Spinal cord (tissue), 10 donors: Measurements from ENCODE around the gene CCDC70. TPM values are rescaled to one million over a fixed set of nuclear protein-coding genes. Genes with fewer than 3 reads are reported as not detected.

Experiments used
- DNase-seq, 6 donors: peaks; one replicate each; pipeline versions ENCODE4 v3.0.0 to v3.0.0-alpha.2; 2013 to 2015; ENCODE audit warnings: low spot score in 6 of 6, low read depth in 4 of 6
- H3K27ac ChIP-seq: one replicate; pipeline ENCODE4 v1.5.1; 2013; ENCODE audit warnings: low read depth, low read length, control low read depth
- H3K27me3 ChIP-seq: one replicate; pipeline ENCODE4 v1.6.1; 2013; ENCODE audit warnings: low read length; ENCODE audit not compliant: control insufficient read depth, insufficient read depth
- H3K36me3 ChIP-seq: one replicate; pipeline ENCODE4 v1.6.1; 2013; ENCODE audit warnings: low read length; ENCODE audit not compliant: control insufficient read depth, insufficient read depth
- H3K4me1 ChIP-seq: one replicate; pipeline ENCODE4 v1.6.1; 2013; ENCODE audit warnings: low read length; ENCODE audit not compliant: control insufficient read depth, insufficient read depth
- H3K4me3 ChIP-seq: one replicate; pipeline ENCODE4 v1.5.1; 2013; ENCODE audit warnings: low read depth, low read length, control low read depth
- H3K9me3 ChIP-seq: one replicate; pipeline ENCODE4 v1.6.1; 2013; ENCODE audit warnings: low read length; ENCODE audit not compliant: control insufficient read depth, insufficient read depth
- WGBS: methylation state at CpG from one replicate; pipeline ENCODE4 v1.1.5; 2013; ENCODE audit warnings: missing lambda C conversion rate; ENCODE audit not compliant: insufficient coverage; 5-methylcytosine and 5-hydroxymethylcytosine counted together
- polyA plus RNA-seq, 2 donors: library from polyadenylated mRNA; unstranded; fragments of 120-200 nt; gene quantifications; one replicate each; pipeline ENCODE4 v1.2.1, GENCODE V29; 2013; ENCODE audit not compliant: insufficient read length in 2 of 2
- total RNA-seq, 2 donors: library from RNA; depleted of rRNA in 1 of 2; stranded (reverse); fragments of 120-200 nt in 1 of 2; fragments of >200 nt in 1 of 2; gene quantifications; one replicate each; pipeline versions ENCODE4 v1.2.3 to v1.2.4, GENCODE V29; 2013 to 2014
- donor health status: healthy.

CCDC70 gene
- total and polyA plus RNA-seq, 4 donors, result not detected

- H3K9me3 ChIP-seq, result no peaks in the 10 kb centered on the region
- H3K27ac ChIP-seq, result no peak overlapping the region
- no peak for DNase-seq
- H3K4me3 ChIP-seq, result no peak overlapping the region
- 65% methylated on average over 6 of the region's 11 CpGs for WGBS
- H3K36me3 ChIP-seq, result no peaks in the 10 kb centered on the region
- peaks cover 22% of the 10 kb centered on the region for H3K4me1 ChIP-seq
- no peaks in the 10 kb centered on the region for H3K27me3 ChIP-seq
Observed at GRCh38 chr13:51912511-51913225, 50.9 kb downstream of the CCDC70 start.

GRCh38 chr13:51913421-51914136, 51.8 kb downstream of the CCDC70 start:
- H3K27ac ChIP-seq, result no peak overlapping the region
- 61% methylated on average over 4 of the region's 4 CpGs for WGBS

GRCh38 chr13:51914137-51914493, 52.3 kb downstream of the CCDC70 start:
- no peaks in the 10 kb centered on the region for H3K36me3 ChIP-seq
- no peaks in the 10 kb centered on the region for H3K27me3 ChIP-seq
- no peak overlapping the region for H3K27ac ChIP-seq
- peaks cover 22% of the 10 kb centered on the region for H3K4me1 ChIP-seq
- DNase-seq, result no peak
- H3K4me3 ChIP-seq, result no peak overlapping the region
- 78% methylated on average over 7 of the region's 7 CpGs for WGBS
- H3K9me3 ChIP-seq, result no peaks in the 10 kb centered on the region

More at GRCh38 chr13:51913421-51914136, 51.8 kb downstream of the CCDC70 start:
- H3K4me3 ChIP-seq, result no peak overlapping the region
- no peaks in the 10 kb centered on the region for H3K36me3 ChIP-seq
- peaks cover 22% of the 10 kb centered on the region for H3K4me1 ChIP-seq
- H3K9me3 ChIP-seq, result no peaks in the 10 kb centered on the region
- no peaks in the 10 kb centered on the region for H3K27me3 ChIP-seq
- DNase-seq, result peak in 3 of 6 donors; percentile 5 to 69 (median 14)

Other genes with a start within 250 kb of the CCDC70 start
- gene DHRS12, start 57.8 kb upstream of the CCDC70 start, total RNA-seq, result 10 to 100 TPM in 1 of 2 donors, 1 to 10 TPM in 1; 6.8 to 12.6 TPM
- 10 to 100 TPM; 13.8 to 15.2 TPM for gene DHRS12, start 57.8 kb upstream of the CCDC70 start, polyA plus RNA-seq
- gene TMEM272, start 16.8 kb upstream of the CCDC70 start, total RNA-seq, result 1 to 10 TPM in 1 of 2 donors, under 1 TPM in 1; 0.50 to 1.1 TPM
- 1 to 10 TPM; 1.3 to 2.2 TPM for gene TMEM272, start 16.8 kb upstream of the CCDC70 start, polyA plus RNA-seq
- gene ATP7B, start 149.5 kb downstream of the CCDC70 start, total RNA-seq, result 10 to 100 TPM in 1 of 2 donors, 1 to 10 TPM in 1; 9.8 to 10.5 TPM
- gene ATP7B, start 149.5 kb downstream of the CCDC70 start, polyA plus RNA-seq, result 10 to 100 TPM; 12.7 to 13.0 TPM
- gene ALG11, start 150.4 kb downstream of the CCDC70 start, total RNA-seq, result 10 to 100 TPM; 25.7 to 29.6 TPM
- gene ALG11, start 150.4 kb downstream of the CCDC70 start, polyA plus RNA-seq, result 10 to 100 TPM in 1 of 2 donors, 1 to 10 TPM in 1; 9.8 to 16.7 TPM
- 10 to 100 TPM; 25.1 to 33.2 TPM for gene UTP14C, start 162.7 kb downstream of the CCDC70 start, total RNA-seq
- 10 to 100 TPM; 22.2 to 24.4 TPM for gene UTP14C, start 162.7 kb downstream of the CCDC70 start, polyA plus RNA-seq